Stimulated activated CD4-positive, alpha-beta T cell treated with anti-CD3 and anti-CD28 coated beads, Interleukin-4, amount 100 ng/mL, for 48 hours (primary cell): ENCODE results near the gene PIK3AP1.
"Not testable (repeated sequence)": the region's sequence is repeated elsewhere in the genome, so short reads cannot be mapped to it uniquely, and the experiment has no call there.

Experiments used
- DNase-seq, 2 donors: peaks; one replicate each; pipeline ENCODE4 v3.0.0-alpha.2; 2020; ENCODE audit warnings: low read depth in 2 of 2

PIK3AP1 gene

DNA sequence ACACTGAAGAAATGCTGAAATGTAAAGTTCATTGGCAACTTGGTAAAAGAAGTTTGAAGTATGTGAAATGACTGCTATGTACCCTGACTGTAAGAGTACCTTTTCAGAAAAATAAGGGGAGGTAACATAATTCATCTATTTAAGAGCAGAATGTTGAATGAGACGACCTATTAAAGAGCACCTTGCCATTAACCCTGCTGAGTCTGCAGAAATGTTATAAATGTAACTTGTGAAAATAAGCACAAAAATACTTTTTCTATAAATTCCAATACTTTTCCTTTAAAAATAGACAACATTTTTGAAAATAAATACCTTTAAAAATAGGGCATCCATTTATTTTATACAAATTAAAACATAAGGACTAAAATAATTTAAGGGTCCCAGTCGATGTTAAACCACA, 141.2 kb downstream of the PIK3AP1 start:
- no peak for DNase-seq

GRCh38 chr10:96578633-96579032, 141.7 kb downstream of the PIK3AP1 start:
- DNase-seq, result no peak

DNA sequence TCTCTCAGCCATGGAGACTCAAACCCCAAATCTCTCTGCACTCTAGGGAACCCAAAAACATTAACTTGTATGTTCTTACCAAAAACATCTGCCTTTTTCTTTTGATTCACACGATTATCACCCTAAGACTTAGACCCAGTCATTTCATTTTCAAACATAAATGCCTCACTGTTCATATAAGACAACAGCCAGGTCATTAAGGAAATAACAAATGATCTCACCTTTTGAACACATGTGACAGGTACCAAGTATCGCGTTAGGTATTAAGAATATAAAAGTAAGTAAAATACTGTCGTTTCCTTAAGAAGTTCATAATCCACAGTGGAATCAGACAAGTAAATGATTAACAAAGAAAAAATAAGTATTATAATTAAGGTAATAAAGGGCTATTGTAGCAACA, 142.3 kb downstream of the PIK3AP1 start:
- no peak for DNase-seq

DNA sequence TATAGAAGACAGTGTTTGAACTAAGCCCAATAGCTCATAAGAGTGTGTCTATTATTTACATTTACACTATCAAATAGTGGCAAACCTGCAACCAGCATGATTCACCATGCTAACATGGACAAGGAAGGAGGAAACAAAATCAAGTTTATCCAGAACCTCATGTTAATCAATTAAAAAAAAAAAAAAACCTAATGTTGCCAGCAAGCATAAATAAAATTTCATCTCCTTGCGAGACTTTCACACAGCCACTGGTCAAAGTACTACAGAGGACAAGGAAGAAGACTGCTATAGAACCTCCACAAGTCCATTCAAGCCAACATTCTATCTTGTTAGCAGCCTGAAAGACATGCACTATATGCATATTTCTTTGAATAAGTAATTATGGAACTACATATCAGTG, 143.2 kb downstream of the PIK3AP1 start:
- no peak for DNase-seq

- no peak for DNase-seq
These were observed 143.9 kb downstream of the PIK3AP1 start for GRCh38 chr10:96576277-96576980.

- DNase-seq, result not testable (repeated sequence)
These were observed 145.8 kb downstream of the PIK3AP1 start for GRCh38 chr10:96574564-96574963.

DNA sequence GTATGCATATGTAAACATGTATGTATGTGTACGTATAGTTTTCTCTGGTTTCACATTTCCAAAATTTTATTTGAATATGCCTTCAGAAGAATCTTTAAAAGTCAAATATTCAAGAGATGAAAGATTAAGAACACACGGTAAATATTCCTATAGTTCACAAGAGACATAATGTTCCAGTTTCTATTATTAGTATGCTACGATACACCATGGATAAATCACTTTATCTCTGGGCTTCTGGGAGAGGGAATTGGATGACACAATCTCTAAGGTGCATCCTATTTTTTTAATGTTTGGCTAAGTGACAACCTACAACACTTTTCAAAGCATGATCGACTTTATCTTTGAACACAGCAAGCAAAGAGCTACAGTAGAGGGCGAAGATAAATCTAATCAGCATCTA, 147.3 kb downstream of the PIK3AP1 start:
- DNase-seq, result no peak

- no peak for DNase-seq
These were observed 149.0 kb downstream of the PIK3AP1 start for GRCh38 chr10:96570983-96571964.

- no peak for DNase-seq
These were observed 149.8 kb downstream of the PIK3AP1 start for GRCh38 chr10:96570511-96570910.

DNA sequence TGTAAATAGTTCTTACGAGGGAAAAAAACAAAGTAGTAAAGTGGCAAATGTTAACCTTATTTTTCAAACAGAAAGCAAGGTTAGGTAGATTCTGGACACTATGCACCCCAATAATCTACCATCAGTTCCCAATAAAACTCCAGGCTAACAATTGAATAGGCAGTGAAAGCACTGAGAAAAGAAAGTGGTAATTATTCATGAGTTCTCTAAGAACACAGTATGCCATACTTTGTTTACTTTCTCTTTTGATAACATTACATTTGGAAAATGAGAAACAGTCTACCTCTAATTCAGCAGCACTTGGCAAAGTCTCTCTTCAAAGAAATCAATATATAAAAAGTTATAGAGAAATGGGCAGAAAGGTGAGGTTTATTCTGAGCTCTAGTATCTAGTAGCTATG, 151.9 kb downstream of the PIK3AP1 start:
- DNase-seq, result no peak

- no peak for DNase-seq
These were observed 154.5 kb downstream of the PIK3AP1 start for GRCh38 chr10:96565774-96566173.

- DNase-seq, result no peak
These were observed 159.1 kb downstream of the PIK3AP1 start for GRCh38 chr10:96560966-96561887.

- no peak for DNase-seq
These were observed 159.8 kb downstream of the PIK3AP1 start for GRCh38 chr10:96560489-96560888.

GRCh38 chr10:96556003-96556402, 164.3 kb downstream of the PIK3AP1 start:
- no peak for DNase-seq

- DNase-seq, result no peak
These were observed 165.0 kb downstream of the PIK3AP1 start for GRCh38 chr10:96555330-96555729.

- no peak for DNase-seq
These were observed 171.7 kb downstream of the PIK3AP1 start for GRCh38 chr10:96548589-96548988.

- not testable (repeated sequence) for DNase-seq
These were observed 174.8 kb downstream of the PIK3AP1 start for GRCh38 chr10:96545558-96545957.
